Endothelial cell of umbilical vein (primary cell): ENCODE results near the gene C20orf202. TPM values are rescaled to one million over a fixed set of nuclear protein-coding genes. Genes with fewer than 3 reads are reported as not detected.

Experiments used
- BruUV-seq: library from RNA; stranded (reverse); fragments of 400-500 nt; replicated peaks from 2 replicates; lab custom pipeline; 2021; lab: Mats Ljungman, UMichigan
- CTCF ChIA-PET: fragments of 300-600, 350-600 bp; sonication (Branson Sonifier 250); formaldehyde crosslinking; loops from one replicate; lab custom pipeline; 2021; ENCODE audit warnings: antibody characterized with exemption, inconsistent platforms; lab: Charles Lee
- POLR2A ChIA-PET: fragments of 300-600, 350-600 bp; sonication (Branson Sonifier 250); formaldehyde crosslinking; loops from one replicate; lab custom pipeline; 2021; ENCODE audit warnings: antibody characterized with exemption, inconsistent platforms; lab: Charles Lee
- DNase-seq: peaks from one replicate; pipeline ENCODE4 v3.0.0-alpha.2; 2011; ENCODE audit warnings: low read depth, low spot score
- FAIRE-seq: peaks from 2 replicates; lab custom pipeline; 2011; peaks lifted over from hg19 to GRCh38; lab: Jason Lieb, UNC
- H2AFZ ChIP-seq: 2 replicates; pipeline ENCODE4 v1.6.0; 2012; ENCODE audit warnings: low read depth, low read length, control low read depth, inconsistent platforms
- H3K27ac ChIP-seq: 2 replicates; pipeline ENCODE4 v1.5.1; 2011; ENCODE audit warnings: low read depth, mild to moderate bottlenecking, control low read depth, low read length, moderate library complexity; ENCODE audit not compliant: insufficient read depth
- H3K27me3 ChIP-seq, 2 experiments: 2 replicates each; pipeline versions ENCODE4 v1.6.0 to v1.6.1; 2011; ENCODE audit warnings: low read length in 2 of 2, mixed read lengths in 1 of 2; ENCODE audit not compliant: control insufficient read depth in 2 of 2, insufficient read depth in 2 of 2
- H3K36me3 ChIP-seq, 2 experiments: 2 replicates in 1 of 2; 3 replicates in 1 of 2; pipeline ENCODE4 v1.5.1; 2011; ENCODE audit warnings: low read length in 2 of 2, mild to moderate bottlenecking in 1 of 2, moderate library complexity in 1 of 2; ENCODE audit not compliant: control insufficient read depth in 2 of 2, insufficient read depth in 2 of 2; ENCODE audit errors: extremely low read depth in 1 of 2
- H3K4me1 ChIP-seq: 3 replicates; pipeline ENCODE4 v1.5.1; 2011; ENCODE audit warnings: mild to moderate bottlenecking, low read length; ENCODE audit not compliant: control insufficient read depth, insufficient read depth; ENCODE audit errors: extremely low read depth
- H3K4me2 ChIP-seq: 2 replicates; pipeline ENCODE4 v1.6.1; 2011; ENCODE audit warnings: low read length, control low read depth, mixed read lengths; ENCODE audit not compliant: insufficient read depth
- H3K4me3 ChIP-seq, 3 experiments: fragments of 200-600 bp in 1 of 3; sonication (generic), shearing (Covaris generic) in 1 of 3; replicated peaks in 1 of 3; 2 replicates each; pipeline ENCODE4 v1.5.1; 2011 to 2016; ENCODE audit warnings: control low read depth in 3 of 3, low read length in 3 of 3, mild to moderate bottlenecking in 2 of 3, inconsistent platforms in 1 of 3, low read depth in 1 of 3, moderate library complexity in 1 of 3; ENCODE audit not compliant: insufficient read depth in 1 of 3
- H3K79me2 ChIP-seq: 2 replicates; pipeline ENCODE4 v1.6.0; 2012; ENCODE audit warnings: low read length, inconsistent platforms; ENCODE audit not compliant: control insufficient read depth, insufficient read depth
- H3K9ac ChIP-seq: replicated peaks from 2 replicates; pipeline ENCODE3; 2011; ENCODE audit warnings: low read length, control low read depth; ENCODE audit not compliant: insufficient read depth; ENCODE audit errors: extremely low read depth
- H3K9me1 ChIP-seq: replicated peaks from 3 replicates; pipeline ENCODE4 v1.6.0; 2011; ENCODE audit warnings: mild to moderate bottlenecking, low read length; ENCODE audit not compliant: control insufficient read depth, insufficient read depth; ENCODE audit errors: extremely low read depth
- H3K9me3 ChIP-seq: replicated peaks from 2 replicates; pipeline ENCODE4 v1.5.1; 2012; ENCODE audit warnings: low read length, inconsistent platforms; ENCODE audit not compliant: control insufficient read depth, insufficient read depth
- H4K20me1 ChIP-seq: replicated peaks from 2 replicates; pipeline ENCODE3; 2011; ENCODE audit warnings: mild to moderate bottlenecking, low read length; ENCODE audit not compliant: control insufficient read depth, insufficient read depth; ENCODE audit errors: extremely low read depth
- EZH2 ChIP-seq: IDR thresholded peaks from 2 replicates; pipeline ENCODE4 v1.6.1; 2012; ENCODE audit warnings: borderline replicate concordance, low read depth, mild to moderate bottlenecking, moderate library complexity, low read length, inconsistent platforms; ENCODE audit not compliant: severe bottlenecking
- GATA2 ChIP-seq: IDR thresholded peaks from 2 replicates; pipeline ENCODE4 v1.7.0; 2011; ENCODE audit warnings: low read depth, mild to moderate bottlenecking, moderate library complexity, mixed read lengths, low read length; ENCODE audit not compliant: insufficient read length, insufficient read depth
- JUN ChIP-seq: IDR thresholded peaks from 2 replicates; pipeline ENCODE4 v1.6.1; 2011; ENCODE audit warnings: borderline replicate concordance, low read depth; ENCODE audit not compliant: insufficient read length, insufficient read depth
- dilution Hi-C: fragments of 300-500 bp; cut with MboI; formaldehyde crosslinking; loops from one replicate; pipeline ENCODE4 v1.15.0; 2019; ENCODE audit warnings: low sequenced_read_pairs; ENCODE audit not compliant: extremely low pct_ligation_motif_present
- intact Hi-C: fragments of 100-400 bp; cut with micrococcal nuclease; formaldehyde crosslinking; loops from one replicate; pipeline ENCODE4 v1.10.0; 2022
- polyA plus RNA-seq, 4 experiments: library from polyadenylated mRNA; depleted of rRNA in 3 of 4; stranded (reverse) in 3 of 4; unstranded in 1 of 4; fragments of >200 nt; gene quantifications; 2 replicates each; pipeline versions ENCODE4 v1.2.1 to v1.2.3, GENCODE V29; 2011 to 2012; ENCODE audit warnings: missing spikeins in 1 of 4
- total RNA-seq: library from RNA; stranded (reverse); gene quantifications from 2 replicates; pipeline ENCODE4 v1.2.3, GENCODE V29; 2021
- TF ChIP-seq, protein P1 (sequence below), 2 donors: IDR thresholded peaks; 1 replicate in 1 of 2; 2 replicates in 1 of 2; pipeline ENCODE4 v1.5.1; 2011; ENCODE audit warnings: low read length in 2 of 2, mild to moderate bottlenecking in 2 of 2, moderate library complexity in 2 of 2, control low read depth in 1 of 2, inconsistent platforms in 1 of 2, low read depth in 1 of 2; ENCODE audit not compliant: insufficient read depth in 1 of 2; ENCODE audit errors: extremely low read depth in 1 of 2

Gene C20orf202
- total and polyA plus RNA-seq, 2 donors (not counting 3 experiments of a cell fraction or from before 2014, with no cell fraction given) = not detected

DNA sequence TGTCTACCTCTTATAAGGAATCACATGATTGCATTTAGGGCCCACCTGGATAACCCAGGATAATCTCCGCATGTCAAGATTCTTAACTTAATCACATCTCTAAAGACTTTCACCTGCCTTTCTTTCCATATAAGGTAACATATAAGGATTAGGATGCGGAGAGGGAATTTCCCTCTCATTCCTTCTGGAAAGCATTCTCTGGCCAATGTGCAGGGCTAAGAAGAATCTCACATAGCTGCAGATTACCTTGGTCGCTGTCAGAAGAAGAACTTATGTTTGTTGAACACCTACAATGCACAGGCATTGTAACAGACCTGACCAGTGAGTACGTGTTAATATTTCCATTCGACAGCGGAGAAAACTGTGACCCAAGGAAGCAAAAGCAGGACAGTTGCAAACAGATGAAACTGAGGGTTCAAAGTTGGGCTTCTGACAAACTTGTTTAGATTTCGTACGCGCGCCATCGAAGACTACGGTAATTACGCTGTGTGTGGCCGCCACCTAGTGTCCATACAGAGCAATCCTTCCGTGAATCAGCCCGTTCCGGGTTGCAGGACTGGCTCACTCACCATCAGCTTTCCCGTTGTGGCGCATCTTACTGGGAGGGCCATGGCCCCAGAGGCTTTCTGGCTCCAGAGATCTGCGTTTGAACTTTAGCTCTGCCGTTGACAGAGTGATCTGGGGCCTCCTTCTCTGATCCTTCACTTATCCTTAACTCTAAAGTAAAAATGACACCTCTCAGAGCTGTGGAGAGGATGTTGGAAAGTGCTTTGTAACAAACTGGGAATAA lies 9.5 kb downstream of the C20orf202 start:
- Histone ChIP-seq H3K27me3 (peaks cover 8 to 39% of the 10 kb centered on the region in 2 experiments), H3K9ac (no peak overlapping the region), H3K36me3 (no peaks in the 10 kb centered on the region), H3K4me2 (no peak overlapping the region), H3K79me2 (no peaks in the 10 kb centered on the region), H3K9me1 (no peaks in the 10 kb centered on the region), H3K9me3 (no peaks in the 10 kb centered on the region), H3K27ac (no peak overlapping the region), H3K4me3 (no peak overlapping the region), H4K20me1 (no peaks in the 10 kb centered on the region), H2AFZ (peak overlapping the region; percentile 60), H3K4me1 (no peaks in the 10 kb centered on the region)
- TF ChIP-seq EZH2 = peak; percentile 50
- TF ChIP-seq, protein P1, sequence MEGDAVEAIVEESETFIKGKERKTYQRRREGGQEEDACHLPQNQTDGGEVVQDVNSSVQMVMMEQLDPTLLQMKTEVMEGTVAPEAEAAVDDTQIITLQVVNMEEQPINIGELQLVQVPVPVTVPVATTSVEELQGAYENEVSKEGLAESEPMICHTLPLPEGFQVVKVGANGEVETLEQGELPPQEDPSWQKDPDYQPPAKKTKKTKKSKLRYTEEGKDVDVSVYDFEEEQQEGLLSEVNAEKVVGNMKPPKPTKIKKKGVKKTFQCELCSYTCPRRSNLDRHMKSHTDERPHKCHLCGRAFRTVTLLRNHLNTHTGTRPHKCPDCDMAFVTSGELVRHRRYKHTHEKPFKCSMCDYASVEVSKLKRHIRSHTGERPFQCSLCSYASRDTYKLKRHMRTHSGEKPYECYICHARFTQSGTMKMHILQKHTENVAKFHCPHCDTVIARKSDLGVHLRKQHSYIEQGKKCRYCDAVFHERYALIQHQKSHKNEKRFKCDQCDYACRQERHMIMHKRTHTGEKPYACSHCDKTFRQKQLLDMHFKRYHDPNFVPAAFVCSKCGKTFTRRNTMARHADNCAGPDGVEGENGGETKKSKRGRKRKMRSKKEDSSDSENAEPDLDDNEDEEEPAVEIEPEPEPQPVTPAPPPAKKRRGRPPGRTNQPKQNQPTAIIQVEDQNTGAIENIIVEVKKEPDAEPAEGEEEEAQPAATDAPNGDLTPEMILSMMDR (IDR thresholded peaks at IDR 0.05; ENCODE audit: extremely low read depth in 1 of 2, insufficient read depth in 1 of 2, low read depth in 1 of 2, low read length in 2 of 2) = peak; percentile 81 to 91
- no peak for TF ChIP-seq JUN
- TF ChIP-seq GATA2 = no peak
- POLR2A ChIA-PET = no interaction called here
- FAIRE-seq (peak; percentile 88), DNase-seq (peak; percentile 63)
- CTCF ChIA-PET = interaction anchor here (0.6 to 2.4 kb wide), 26 partner anchors 10 to 397 kb away, joined by 3 to 15 read pairs (median 4); partner anchors contain the start of genes C20orf202 and NSFL1C
- dilution Hi-C loops = no loop called here
- intact Hi-C loops = loop anchor here (1.0 to 10.0 kb wide), 3 partner anchors 104 to 394 kb away; no protein-coding TSS in a partner anchor
- BruUV-seq = no TSS peak
